ENCODE measurements around the gene ELMO2.

Gene ELMO2

DNA sequence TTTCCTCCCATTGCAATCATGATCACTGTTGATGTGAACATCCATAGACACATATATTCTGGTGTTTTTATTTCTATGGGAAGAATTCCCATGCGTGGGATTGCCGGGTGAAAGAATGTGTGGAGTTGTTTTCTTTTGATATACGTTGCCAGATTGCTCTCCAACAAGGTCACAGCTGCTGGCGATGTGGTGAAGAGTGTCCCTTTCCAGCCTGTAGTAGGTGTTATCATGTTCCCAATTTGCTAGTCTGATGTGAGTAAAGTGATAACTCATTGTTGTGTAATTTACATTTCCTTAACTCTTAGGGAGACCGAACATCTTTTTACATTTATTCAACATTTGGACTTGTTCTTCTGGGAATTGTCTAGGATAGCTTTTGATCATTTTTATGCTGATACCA, 14.5 kb upstream of the ELMO2 start:
- Histone ChIP-seq H3K36me3 (replicated peaks; ENCODE audit: insufficient read depth, low read length) (no peaks in the 10 kb centered on the region), H2AFZ (ENCODE audit: low read length) (no peak overlapping the region), H3F3A (ENCODE audit: insufficient read depth, low read length) (no peaks in the 10 kb centered on the region), H3K79me2 (ENCODE audit: low read length) (no peaks in the 10 kb centered on the region), H3K9me2 (replicated peaks; ENCODE audit: insufficient read depth, low read length) (no peaks in the 10 kb centered on the region), H3K9me3 (replicated peaks; ENCODE audit: insufficient read depth, low read length) (no peaks in the 10 kb centered on the region), H4K20me1 (ENCODE audit: insufficient read depth, low read length) (no peaks in the 10 kb centered on the region), H3K27ac (ENCODE audit: low read length) (no peak overlapping the region), H3K9ac (ENCODE audit: low read length) (no peak overlapping the region), H3K4me2 (ENCODE audit: low read depth, low read length) (no peak overlapping the region), H3K4me3 (ENCODE audit: low read length) (no peak overlapping the region), H3K27me3 (replicated peaks; ENCODE audit: insufficient read depth, low read length) (no peaks in the 10 kb centered on the region), H3K4me1 (ENCODE audit: low read length) (no peaks in the 10 kb centered on the region)
- no peak for DNase-seq
- no peak for TF ChIP-seq EZH2phosphoT487 (IDR thresholded peaks at IDR 0.05; ENCODE audit: low read length)
- no peak for TF ChIP-seq EZH2 (optimal IDR thresholded peaks at IDR 0.05; ENCODE audit: low read depth, low read length)
- TF ChIP-seq, protein P1, sequence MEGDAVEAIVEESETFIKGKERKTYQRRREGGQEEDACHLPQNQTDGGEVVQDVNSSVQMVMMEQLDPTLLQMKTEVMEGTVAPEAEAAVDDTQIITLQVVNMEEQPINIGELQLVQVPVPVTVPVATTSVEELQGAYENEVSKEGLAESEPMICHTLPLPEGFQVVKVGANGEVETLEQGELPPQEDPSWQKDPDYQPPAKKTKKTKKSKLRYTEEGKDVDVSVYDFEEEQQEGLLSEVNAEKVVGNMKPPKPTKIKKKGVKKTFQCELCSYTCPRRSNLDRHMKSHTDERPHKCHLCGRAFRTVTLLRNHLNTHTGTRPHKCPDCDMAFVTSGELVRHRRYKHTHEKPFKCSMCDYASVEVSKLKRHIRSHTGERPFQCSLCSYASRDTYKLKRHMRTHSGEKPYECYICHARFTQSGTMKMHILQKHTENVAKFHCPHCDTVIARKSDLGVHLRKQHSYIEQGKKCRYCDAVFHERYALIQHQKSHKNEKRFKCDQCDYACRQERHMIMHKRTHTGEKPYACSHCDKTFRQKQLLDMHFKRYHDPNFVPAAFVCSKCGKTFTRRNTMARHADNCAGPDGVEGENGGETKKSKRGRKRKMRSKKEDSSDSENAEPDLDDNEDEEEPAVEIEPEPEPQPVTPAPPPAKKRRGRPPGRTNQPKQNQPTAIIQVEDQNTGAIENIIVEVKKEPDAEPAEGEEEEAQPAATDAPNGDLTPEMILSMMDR (IDR thresholded peaks at IDR 0.05; ENCODE audit: low read length) = no peak

DNA sequence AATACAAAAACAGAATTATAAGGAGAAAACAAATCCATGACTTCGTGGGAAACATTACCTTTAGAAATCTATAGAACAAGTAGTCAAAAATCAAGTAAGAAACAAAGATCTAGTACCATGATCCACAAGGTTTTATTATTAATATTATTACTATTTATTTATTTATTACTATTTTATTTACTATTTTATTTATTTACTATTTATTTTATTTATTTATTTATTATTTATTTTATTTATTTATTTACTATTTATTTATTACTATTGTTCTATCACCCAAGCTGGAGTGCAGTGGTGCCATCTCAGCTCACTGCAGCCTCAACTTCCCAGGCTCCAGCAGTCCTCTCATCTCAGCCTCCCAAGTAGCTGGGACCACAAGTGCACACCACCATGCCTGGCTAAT, 13.5 kb upstream of the ELMO2 start:
- H3K4me1 ChIP-seq (ENCODE audit: low read length) = no peaks in the 10 kb centered on the region
- H3K27me3 ChIP-seq (replicated peaks; ENCODE audit: insufficient read depth, low read length) = no peaks in the 10 kb centered on the region
- DNase-seq = no peak
- no peak overlapping the region for H3K9ac ChIP-seq (ENCODE audit: low read length)
- no peak overlapping the region for H3K4me3 ChIP-seq (ENCODE audit: low read length)
- TF ChIP-seq EZH2 (optimal IDR thresholded peaks at IDR 0.05; ENCODE audit: low read depth, low read length) = no peak
- TF ChIP-seq, protein P1 (IDR thresholded peaks at IDR 0.05; ENCODE audit: low read length) = no peak
- TF ChIP-seq EZH2phosphoT487 (IDR thresholded peaks at IDR 0.05; ENCODE audit: low read length) = no peak
- no peak overlapping the region for H3K4me2 ChIP-seq (ENCODE audit: low read depth, low read length)
- no peaks in the 10 kb centered on the region for H3F3A ChIP-seq (ENCODE audit: insufficient read depth, low read length)
- no peak overlapping the region for H2AFZ ChIP-seq (ENCODE audit: low read length)
- H3K9me3 ChIP-seq (replicated peaks; ENCODE audit: insufficient read depth, low read length) = no peaks in the 10 kb centered on the region
- no peaks in the 10 kb centered on the region for H3K79me2 ChIP-seq (ENCODE audit: low read length)
- H3K36me3 ChIP-seq (replicated peaks; ENCODE audit: insufficient read depth, low read length) = no peaks in the 10 kb centered on the region
- no peaks in the 10 kb centered on the region for H3K9me2 ChIP-seq (replicated peaks; ENCODE audit: insufficient read depth, low read length)
- H4K20me1 ChIP-seq (ENCODE audit: insufficient read depth, low read length) = no peaks in the 10 kb centered on the region
- no peak overlapping the region for H3K27ac ChIP-seq (ENCODE audit: low read length)

DNA sequence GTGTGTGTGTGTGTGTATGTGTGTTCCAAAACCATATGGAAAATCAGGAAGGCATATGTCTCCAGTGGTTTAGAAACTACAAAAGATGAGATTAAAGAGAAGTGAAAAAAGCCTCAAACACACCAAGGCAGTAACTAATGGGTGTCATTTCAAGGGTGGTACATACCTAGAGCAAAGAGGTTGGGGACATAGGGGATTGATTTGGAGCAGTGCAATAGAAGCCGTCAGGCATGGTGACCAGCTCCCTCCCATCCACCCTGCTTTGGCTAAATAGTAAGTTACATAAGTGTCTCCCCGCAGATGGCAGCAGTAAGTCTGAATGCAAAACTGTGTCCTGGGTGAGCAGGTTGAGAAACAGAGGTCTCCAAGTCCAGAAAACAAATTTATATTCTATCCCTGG, 10.4 kb upstream of the ELMO2 start:
- no peak overlapping the region for H3K27ac ChIP-seq (ENCODE audit: low read length)
- H3K9me3 ChIP-seq (replicated peaks; ENCODE audit: insufficient read depth, low read length) = no peaks in the 10 kb centered on the region
- no peaks in the 10 kb centered on the region for H3K27me3 ChIP-seq (replicated peaks; ENCODE audit: insufficient read depth, low read length)
- no peaks in the 10 kb centered on the region for H3K4me1 ChIP-seq (ENCODE audit: low read length)
- H3K9ac ChIP-seq (ENCODE audit: low read length) = no peak overlapping the region
- H2AFZ ChIP-seq (ENCODE audit: low read length) = no peak overlapping the region
- H3F3A ChIP-seq (ENCODE audit: insufficient read depth, low read length) = no peaks in the 10 kb centered on the region
- H3K79me2 ChIP-seq (ENCODE audit: low read length) = no peaks in the 10 kb centered on the region
- H3K36me3 ChIP-seq (replicated peaks; ENCODE audit: insufficient read depth, low read length) = no peaks in the 10 kb centered on the region
- no peak overlapping the region for H3K4me2 ChIP-seq (ENCODE audit: low read depth, low read length)
- H4K20me1 ChIP-seq (ENCODE audit: insufficient read depth, low read length) = no peaks in the 10 kb centered on the region
- no peaks in the 10 kb centered on the region for H3K9me2 ChIP-seq (replicated peaks; ENCODE audit: insufficient read depth, low read length)
- H3K4me3 ChIP-seq (ENCODE audit: low read length) = no peak overlapping the region
- DNase-seq = no peak
- TF ChIP-seq, protein P1 (IDR thresholded peaks at IDR 0.05; ENCODE audit: low read length) = no peak
- TF ChIP-seq EZH2phosphoT487 (IDR thresholded peaks at IDR 0.05; ENCODE audit: low read length) (no peak), EZH2 (optimal IDR thresholded peaks at IDR 0.05; ENCODE audit: low read depth, low read length) (no peak)
